IMR-90 (cell line): Measurements from ENCODE around the gene KTN1. TPM values are rescaled to one million over a fixed set of nuclear protein-coding genes. Genes with fewer than 3 reads are reported as not detected.

ENCODE experiments used
- ATAC-seq: fragments of 200-7000 bp; cut with Tn5 transposase; 2 replicates; pipeline ENCODE4 v1.9.1; 2020; ENCODE audit warnings: low read depth, mild to moderate bottlenecking, moderate library complexity
- BruUV-seq: library from RNA; stranded (reverse); fragments of 400-500 nt; replicated peaks from 2 replicates; lab custom pipeline; 2021; lab: Mats Ljungman, UMichigan
- CTCF ChIA-PET: fragments of 300-600 bp; formaldehyde crosslinking; extraction: SDS; loops from one replicate; lab custom pipeline; 2021; ENCODE audit warnings: antibody characterized with exemption; lab: Yijun Ruan, JAX
- POLR2A ChIA-PET: fragments of 300-600 bp; sonication (Branson Sonifier 250); formaldehyde crosslinking; loops from one replicate; lab custom pipeline; 2022; ENCODE audit warnings: antibody characterized with exemption; ENCODE audit not compliant: unreplicated experiment; lab: Charles Lee
- DNase-seq: peaks from one replicate; pipeline ENCODE4 v3.0.0; 2013
- H2AFZ ChIP-seq: replicated peaks from 2 replicates; pipeline ENCODE3; 2013; ENCODE audit warnings: low read length, mild to moderate bottlenecking; ENCODE audit not compliant: poor library complexity
- H2AK5ac ChIP-seq: 2 replicates; pipeline ENCODE4 v1.6.1; 2013; ENCODE audit warnings: low read depth, low read length, inconsistent platforms
- H2AK9ac ChIP-seq: replicated peaks from 2 replicates; pipeline ENCODE3; 2013; ENCODE audit warnings: mild to moderate bottlenecking, low read depth, low read length, moderate library complexity; ENCODE audit not compliant: poor library complexity
- H2BK120ac ChIP-seq: 2 replicates; pipeline ENCODE4 v1.6.1; 2013; ENCODE audit warnings: low read depth, low read length, inconsistent platforms
- H2BK15ac ChIP-seq: 3 replicates; pipeline ENCODE4 v1.6.1; 2013; ENCODE audit warnings: low read depth, low read length, inconsistent platforms
- H2BK20ac ChIP-seq: 2 replicates; pipeline ENCODE4 v1.6.1; 2013; ENCODE audit warnings: low read depth, mild to moderate bottlenecking, inconsistent platforms, low read length, moderate library complexity
- H2BK5ac ChIP-seq: 2 replicates; pipeline ENCODE4 v1.6.1; 2013; ENCODE audit warnings: mild to moderate bottlenecking, low read depth, low read length, inconsistent platforms; ENCODE audit not compliant: poor library complexity, severe bottlenecking
- H3K14ac ChIP-seq: replicated peaks from 2 replicates; pipeline ENCODE4 v1.6.1; 2013; ENCODE audit warnings: low read depth, low read length, inconsistent platforms
- H3K18ac ChIP-seq: 2 replicates; pipeline ENCODE4 v1.6.1; 2013; ENCODE audit warnings: low read depth, low read length, control low read depth
- H3K23ac ChIP-seq: 2 replicates; pipeline ENCODE4 v1.6.1; 2013; ENCODE audit warnings: low read depth, low read length, inconsistent platforms
- H3K27ac ChIP-seq: 2 replicates; pipeline ENCODE4 v1.5.1; 2013; ENCODE audit warnings: mild to moderate bottlenecking, control low read depth, low read length; ENCODE audit not compliant: insufficient read depth
- H3K27me3 ChIP-seq: 2 replicates; pipeline ENCODE4 v1.6.1; 2013; ENCODE audit warnings: low read length; ENCODE audit not compliant: control insufficient read depth, insufficient read depth
- H3K36me3 ChIP-seq: 2 replicates; pipeline ENCODE4 v1.6.1; 2013; ENCODE audit warnings: low read length, mixed read lengths; ENCODE audit not compliant: control insufficient read depth, insufficient read depth
- H3K4ac ChIP-seq: 2 replicates; pipeline ENCODE4 v1.6.1; 2013; ENCODE audit warnings: low read depth, low read length, inconsistent platforms
- H3K4me1 ChIP-seq: 2 replicates; pipeline ENCODE4 v1.6.1; 2013; ENCODE audit warnings: low read length, mixed read lengths; ENCODE audit not compliant: control insufficient read depth, insufficient read depth
- H3K4me2 ChIP-seq: 2 replicates; pipeline ENCODE4 v1.6.1; 2013; ENCODE audit warnings: low read depth, mild to moderate bottlenecking, control low read depth, low read length, moderate library complexity
- H3K4me3 ChIP-seq: 2 replicates; pipeline ENCODE4 v1.5.1; 2013; ENCODE audit warnings: low read depth, mild to moderate bottlenecking, control low read depth, low read length, moderate library complexity; ENCODE audit not compliant: insufficient read depth
- H3K56ac ChIP-seq: 2 replicates; pipeline ENCODE4 v1.6.1; 2013; ENCODE audit warnings: low read length, inconsistent platforms; ENCODE audit not compliant: insufficient read depth; ENCODE audit errors: extremely low read depth
- H3K79me1 ChIP-seq, 2 experiments: 2 replicates each; pipeline ENCODE4 v1.6.1; 2013; ENCODE audit warnings: low read length in 2 of 2, inconsistent platforms in 1 of 2, low read depth in 1 of 2
- H3K9ac ChIP-seq: 2 replicates; pipeline ENCODE4 v1.6.1; 2013; ENCODE audit warnings: low read depth, low read length, control low read depth
- H3K9me1 ChIP-seq: 2 replicates; pipeline ENCODE4 v1.6.1; 2013; ENCODE audit warnings: low read length, inconsistent platforms; ENCODE audit not compliant: insufficient read depth
- H3K9me3 ChIP-seq: 2 replicates; pipeline ENCODE4 v1.6.1; 2013; ENCODE audit warnings: low read length; ENCODE audit not compliant: control insufficient read depth, insufficient read depth
- H4K20me1 ChIP-seq: 2 replicates; pipeline ENCODE4 v1.6.1; 2013; ENCODE audit warnings: low read length, inconsistent platforms; ENCODE audit not compliant: insufficient read depth
- H4K5ac ChIP-seq: 2 replicates; pipeline ENCODE4 v1.6.1; 2013; ENCODE audit warnings: mild to moderate bottlenecking, low read depth, low read length, control low read depth
- H4K8ac ChIP-seq, 2 experiments: 2 replicates each; pipeline ENCODE4 v1.6.1; 2013; ENCODE audit warnings: low read depth in 2 of 2, low read length in 2 of 2, control low read depth in 1 of 2, inconsistent platforms in 1 of 2
- H4K91ac ChIP-seq: 2 replicates; pipeline ENCODE4 v1.6.1; 2013; ENCODE audit warnings: low read depth, low read length, inconsistent platforms; ENCODE audit not compliant: insufficient read depth
- BHLHE40 ChIP-seq: fragments of 150-350 bp; IDR thresholded peaks from 2 replicates; pipeline ENCODE4 v1.6.1; 2016; ENCODE audit warnings: mild to moderate bottlenecking, low read depth, low read length
- FOS ChIP-seq: fragments of 150-350 bp; IDR thresholded peaks from 2 replicates; pipeline ENCODE4 v1.6.1; 2016; ENCODE audit warnings: low read depth, low read length
- RAD21 ChIP-seq: IDR thresholded peaks from 2 replicates; pipeline ENCODE4 v1.6.1; 2012; ENCODE audit warnings: low read length, improper control_type of control experiment
- RCOR1 ChIP-seq: IDR thresholded peaks from 2 replicates; pipeline ENCODE4 v1.6.1; 2012; ENCODE audit warnings: mild to moderate bottlenecking, low read length, improper control_type of control experiment; ENCODE audit not compliant: insufficient replicate concordance
- WGBS, 2 experiments: methylation state at CpG; one replicate each; pipeline versions ENCODE4 v1.1.5 to v1.1.7; 2013; ENCODE audit warnings: missing lambda C conversion rate in 2 of 2; ENCODE audit not compliant: insufficient read length in 1 of 2; ENCODE audit errors: extremely low coverage in 2 of 2; 5-methylcytosine and 5-hydroxymethylcytosine counted together
- dilution Hi-C: fragments of 300-500 bp; cut with HindIII; formaldehyde crosslinking; loops from one replicate; pipeline ENCODE4 v1.14.3; 2018; ENCODE audit warnings: low sequenced_read_pairs; ENCODE audit not compliant: unreplicated experiment
- in situ Hi-C: fragments of 300-500 bp; cut with MboI; formaldehyde crosslinking; loops from 3 replicates; pipeline ENCODE4 v1.14.3; 2019; ENCODE audit warnings: low sequenced_read_pairs, inconsistent platforms, mixed read lengths
- intact Hi-C: fragments of 100-400 bp; cut with micrococcal nuclease; formaldehyde crosslinking; loops from 2 replicates; pipeline ENCODE4 v1.10.0; 2022
- polyA plus RNA-seq, 3 experiments: library from polyadenylated mRNA; depleted of rRNA; stranded (reverse); fragments of >200 nt; gene quantifications; 2 replicates each; pipeline ENCODE4 v1.2.3, GENCODE V29; 2012; ENCODE audit warnings: low replicate concordance in 1 of 3
- total RNA-seq: library from RNA; depleted of rRNA; stranded (reverse); fragments of >200 nt; gene quantifications from 2 replicates; pipeline ENCODE4 v1.2.3, GENCODE V29; 2012
- TF ChIP-seq, protein P1 (sequence below): conservative IDR thresholded peaks from 2 replicates; pipeline ENCODE4 v1.5.1; 2012; ENCODE audit warnings: mild to moderate bottlenecking, low read depth, low read length, improper control_type of control experiment

The KTN1 gene
- total and polyA plus RNA-seq, 2 of the 4 experiments (the other 2 are of a cell fraction): 42.1 to 57.2 TPM

DNA sequence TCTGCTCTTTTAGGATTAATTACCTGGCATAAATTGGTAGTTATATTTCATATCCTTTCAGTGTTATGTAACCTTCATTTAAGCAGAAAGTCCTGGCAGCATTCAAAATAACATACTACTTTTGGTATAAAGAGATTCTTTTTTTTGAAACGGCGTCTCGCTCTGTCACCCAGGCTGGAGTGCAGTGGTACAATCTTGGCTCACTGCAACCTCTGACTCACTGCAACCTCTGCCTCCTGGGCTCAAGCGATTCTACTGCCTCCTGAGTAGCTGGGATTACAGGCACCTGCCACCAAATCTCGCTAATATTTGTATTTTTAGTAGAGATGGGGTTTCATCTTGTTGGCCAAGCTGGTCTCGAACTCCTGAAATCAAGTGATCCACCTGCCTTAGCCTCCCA, 9.2 kb downstream of the KTN1 start:
- intact Hi-C loops (no loop called here), in situ Hi-C loops (no loop called here), dilution Hi-C loops (no loop called here)
- H2BK120ac ChIP-seq: no peak overlapping the region
- H3K18ac ChIP-seq: no peak overlapping the region
- H3K27me3 ChIP-seq: no peaks in the 10 kb centered on the region
- H3K14ac ChIP-seq: no peak overlapping the region
- TF ChIP-seq RCOR1: no peak
- no peak for TF ChIP-seq FOS
- TF ChIP-seq, protein P1, sequence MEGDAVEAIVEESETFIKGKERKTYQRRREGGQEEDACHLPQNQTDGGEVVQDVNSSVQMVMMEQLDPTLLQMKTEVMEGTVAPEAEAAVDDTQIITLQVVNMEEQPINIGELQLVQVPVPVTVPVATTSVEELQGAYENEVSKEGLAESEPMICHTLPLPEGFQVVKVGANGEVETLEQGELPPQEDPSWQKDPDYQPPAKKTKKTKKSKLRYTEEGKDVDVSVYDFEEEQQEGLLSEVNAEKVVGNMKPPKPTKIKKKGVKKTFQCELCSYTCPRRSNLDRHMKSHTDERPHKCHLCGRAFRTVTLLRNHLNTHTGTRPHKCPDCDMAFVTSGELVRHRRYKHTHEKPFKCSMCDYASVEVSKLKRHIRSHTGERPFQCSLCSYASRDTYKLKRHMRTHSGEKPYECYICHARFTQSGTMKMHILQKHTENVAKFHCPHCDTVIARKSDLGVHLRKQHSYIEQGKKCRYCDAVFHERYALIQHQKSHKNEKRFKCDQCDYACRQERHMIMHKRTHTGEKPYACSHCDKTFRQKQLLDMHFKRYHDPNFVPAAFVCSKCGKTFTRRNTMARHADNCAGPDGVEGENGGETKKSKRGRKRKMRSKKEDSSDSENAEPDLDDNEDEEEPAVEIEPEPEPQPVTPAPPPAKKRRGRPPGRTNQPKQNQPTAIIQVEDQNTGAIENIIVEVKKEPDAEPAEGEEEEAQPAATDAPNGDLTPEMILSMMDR: no peak
- no peak for TF ChIP-seq BHLHE40
- no peak for TF ChIP-seq RAD21
- no peak overlapping the region for H3K23ac ChIP-seq
- no peak overlapping the region for H3K4me2 ChIP-seq
- no peak overlapping the region for H2AK9ac ChIP-seq
- H3K9ac ChIP-seq: no peak overlapping the region
- H4K5ac ChIP-seq: no peak overlapping the region
- H3K79me1 ChIP-seq: peaks cover 9 to 69% of the 10 kb centered on the region in 2 experiments
- H4K20me1 ChIP-seq: peaks cover 86% of the 10 kb centered on the region
- WGBS, 2 experiments: no CpG with 5 or more reads among the region's 6 CpGs
- POLR2A ChIA-PET: no interaction called here
- no peak for DNase-seq
- CTCF ChIA-PET: no interaction called here
- H3K36me3 ChIP-seq: no peaks in the 10 kb centered on the region
- peaks cover 17% of the 10 kb centered on the region for H3K4me1 ChIP-seq
- no peak overlapping the region for H4K91ac ChIP-seq
- H2BK20ac ChIP-seq: no peak overlapping the region
- no peaks in the 10 kb centered on the region for H3K9me3 ChIP-seq
- no peak overlapping the region for H3K4me3 ChIP-seq
- ATAC-seq: no peak
- no peak overlapping the region for H3K4ac ChIP-seq
- no peak overlapping the region for H3K56ac ChIP-seq
- no peak overlapping the region for H2AFZ ChIP-seq
- no peak overlapping the region for H2BK15ac ChIP-seq
- BruUV-seq: no TSS peak
- H2AK5ac ChIP-seq: no peak overlapping the region
- no peak overlapping the region for H4K8ac ChIP-seq
- H3K9me1 ChIP-seq: peaks cover 18% of the 10 kb centered on the region
- no peak overlapping the region for H2BK5ac ChIP-seq
- H3K27ac ChIP-seq: no peak overlapping the region
